ENCODE data around the gene HIF3A.
"Not testable (repeated sequence)": the region's sequence is repeated elsewhere in the genome, so short reads cannot be mapped to it uniquely, and the experiment has no call there.

HIF3A gene

GRCh38 chr19:46296722-46297461, at the start of gene HIF3A:
TSS of gene HIF3A (plus strand) at chr19:46297042. CDS start at chr19:46297077, 35 bp downstream.
- DNase-seq (ENCODE audit: low spot score), result no peak
- no peak for TF ChIP-seq CTCF (IDR thresholded peaks at IDR 0.05; ENCODE audit: extremely low read depth, missing control alignments)

- DNase-seq (ENCODE audit: low spot score), result no peak
- TF ChIP-seq CTCF (IDR thresholded peaks at IDR 0.05; ENCODE audit: extremely low read depth, missing control alignments), result no peak
Measured at GRCh38 chr19:46250076-46250735, 46.6 kb upstream of the HIF3A start.

- DNase-seq (ENCODE audit: low spot score), result no peak
- no peak for TF ChIP-seq CTCF (IDR thresholded peaks at IDR 0.05; ENCODE audit: extremely low read depth, missing control alignments)
Measured at GRCh38 chr19:46251416-46251815, 45.4 kb upstream of the HIF3A start.

- DNase-seq (ENCODE audit: low spot score), result no peak
- no peak for TF ChIP-seq CTCF (IDR thresholded peaks at IDR 0.05; ENCODE audit: extremely low read depth, missing control alignments)
Measured at GRCh38 chr19:46254776-46255175, 42.1 kb upstream of the HIF3A start.

GRCh38 chr19:46256855-46257254, 40.0 kb upstream of the HIF3A start:
- DNase-seq (ENCODE audit: low spot score), result no peak
- no peak for TF ChIP-seq CTCF (IDR thresholded peaks at IDR 0.05; ENCODE audit: extremely low read depth, missing control alignments)

- DNase-seq (ENCODE audit: low spot score), result not testable (repeated sequence)
Measured at GRCh38 chr19:46261501-46261900, 35.3 kb upstream of the HIF3A start.

- peak; percentile 40 for DNase-seq (ENCODE audit: low spot score)
Measured at GRCh38 chr19:46262684-46263296, 34.1 kb upstream of the HIF3A start.

- DNase-seq (ENCODE audit: low spot score), result not testable (repeated sequence)
Measured at GRCh38 chr19:46264801-46265200, 32.0 kb upstream of the HIF3A start.

Measured in GM20000 (cell line).